H9 (cell line): Measurements from ENCODE around the gene RNF220. TPM values are rescaled to one million over a fixed set of nuclear protein-coding genes. Genes with fewer than 3 reads are reported as not detected.

Experiments
- DNase-seq: peaks from one replicate; pipeline ENCODE4 v3.0.0-alpha.2; 2017
- H2AFZ ChIP-seq: one replicate; pipeline ENCODE4 v1.6.1; 2013; ENCODE audit warnings: mild to moderate bottlenecking, low read length, control low read depth, moderate library complexity
- H2AK5ac ChIP-seq: 2 replicates; pipeline ENCODE4 v1.6.1; 2013; ENCODE audit warnings: low read length, control low read depth, mixed read lengths; ENCODE audit not compliant: insufficient read length
- H2BK120ac ChIP-seq: one replicate; pipeline ENCODE4 v1.6.1; 2013; ENCODE audit warnings: low read depth, mild to moderate bottlenecking, low read length, control low read depth, inconsistent platforms; ENCODE audit not compliant: poor library complexity, severe bottlenecking
- H2BK12ac ChIP-seq: 2 replicates; pipeline ENCODE4 v1.6.1; 2013; ENCODE audit warnings: low read length, control low read depth, mixed read lengths, low read depth; ENCODE audit not compliant: insufficient read length
- H2BK15ac ChIP-seq: 2 replicates; pipeline ENCODE4 v1.6.1; 2013; ENCODE audit warnings: low read depth, low read length, control low read depth
- H2BK20ac ChIP-seq: one replicate; pipeline ENCODE4 v1.6.1; 2013; ENCODE audit warnings: low read depth, mild to moderate bottlenecking, low read length, control low read depth, inconsistent platforms; ENCODE audit not compliant: poor library complexity, severe bottlenecking
- H2BK5ac ChIP-seq: 2 replicates; pipeline ENCODE4 v1.6.1; 2013; ENCODE audit warnings: low read length, control low read depth, mixed read lengths; ENCODE audit not compliant: insufficient read length
- H3K14ac ChIP-seq: 2 replicates; pipeline ENCODE4 v1.6.1; 2013; ENCODE audit warnings: low read length, control low read depth; ENCODE audit not compliant: insufficient read depth
- H3K18ac ChIP-seq: 2 replicates; pipeline ENCODE4 v1.6.1; 2013; ENCODE audit warnings: low read depth, mild to moderate bottlenecking, mixed read lengths, low read length, control low read depth; ENCODE audit not compliant: insufficient read length
- H3K23ac ChIP-seq: 2 replicates; pipeline ENCODE4 v1.6.1; 2013; ENCODE audit warnings: low read length, control low read depth, mixed read lengths, low read depth; ENCODE audit not compliant: insufficient read length
- H3K23me2 ChIP-seq: 2 replicates; pipeline ENCODE4 v1.6.1; 2013; ENCODE audit warnings: low read depth, mild to moderate bottlenecking, mixed read lengths, low read length, control low read depth; ENCODE audit not compliant: insufficient read length, poor library complexity, severe bottlenecking
- H3K27ac ChIP-seq: 2 replicates; pipeline ENCODE4 v1.5.1; 2013; ENCODE audit warnings: low read length, control low read depth, mixed read lengths, low read depth; ENCODE audit not compliant: insufficient read length
- H3K27me3 ChIP-seq: 2 replicates; pipeline ENCODE4 v1.6.1; 2013; ENCODE audit warnings: low read length, control low read depth, inconsistent platforms; ENCODE audit not compliant: insufficient read depth
- H3K4ac ChIP-seq: 2 replicates; pipeline ENCODE4 v1.6.1; 2013; ENCODE audit warnings: low read depth, mild to moderate bottlenecking, control low read depth, inconsistent platforms, low read length, moderate library complexity
- H3K4me1 ChIP-seq: 2 replicates; pipeline ENCODE4 v1.6.1; 2013; ENCODE audit warnings: low read length, control low read depth, inconsistent platforms; ENCODE audit not compliant: insufficient read depth
- H3K4me2 ChIP-seq: 2 replicates; pipeline ENCODE4 v1.6.1; 2013; ENCODE audit warnings: low read length, control low read depth, mixed read lengths; ENCODE audit not compliant: insufficient read length, insufficient read depth
- H3K56ac ChIP-seq: 2 replicates; pipeline ENCODE4 v1.6.1; 2013; ENCODE audit warnings: low read depth, mild to moderate bottlenecking, mixed read lengths, low read length, control low read depth; ENCODE audit not compliant: insufficient read length
- H3K79me1 ChIP-seq: 2 replicates; pipeline ENCODE4 v1.6.1; 2013; ENCODE audit warnings: low read depth, mild to moderate bottlenecking, moderate library complexity, low read length, control low read depth, inconsistent platforms; ENCODE audit not compliant: insufficient read depth, poor library complexity, severe bottlenecking
- H3K79me2 ChIP-seq: 2 replicates; pipeline ENCODE4 v1.6.1; 2013; ENCODE audit warnings: low read length, control low read depth, inconsistent platforms; ENCODE audit not compliant: insufficient read depth
- H3K9ac ChIP-seq: 2 replicates; pipeline ENCODE4 v1.6.1; 2013; ENCODE audit warnings: low read length, control low read depth, mixed read lengths; ENCODE audit not compliant: insufficient read length; ENCODE audit errors: extremely low read depth
- H3K9me3 ChIP-seq: one replicate; pipeline ENCODE4 v1.6.1; 2013; ENCODE audit warnings: low read depth, low read length, inconsistent platforms; ENCODE audit not compliant: control insufficient read depth
- H3T11ph ChIP-seq: one replicate; pipeline ENCODE4 v1.6.1; 2013; ENCODE audit warnings: mild to moderate bottlenecking, low read length, control low read depth, inconsistent platforms
- H4K20me1 ChIP-seq: one replicate; pipeline ENCODE4 v1.6.1; 2013; ENCODE audit not compliant: control insufficient read depth, insufficient read length, insufficient read depth
- H4K5ac ChIP-seq: 2 replicates; pipeline ENCODE4 v1.6.1; 2013; ENCODE audit warnings: low read depth, mild to moderate bottlenecking, mixed read lengths, low read length, control low read depth; ENCODE audit not compliant: insufficient read length
- H4K8ac ChIP-seq: replicated peaks from 2 replicates; pipeline ENCODE4 v1.6.1; 2013; ENCODE audit warnings: low read length, control low read depth, mixed read lengths, low read depth; ENCODE audit not compliant: insufficient read length
- H4K91ac ChIP-seq: 2 replicates; pipeline ENCODE4 v1.6.1; 2013; ENCODE audit warnings: low read depth, mild to moderate bottlenecking, moderate library complexity, mixed read lengths, low read length, control low read depth; ENCODE audit not compliant: insufficient read length
- H3K27ac Mint-ChIP-seq, 3 experiments: 2 replicates in 2 of 3; 3 replicates in 1 of 3; pipeline ENCODE4 v1.8.0; 2020 to 2021; ENCODE audit warnings: mixed read lengths in 3 of 3, mild to moderate bottlenecking in 1 of 3, moderate library complexity in 1 of 3
- H3K27me3 Mint-ChIP-seq: 2 replicates; pipeline ENCODE4 v1.8.0; 2021; ENCODE audit warnings: low read depth, mild to moderate bottlenecking, moderate library complexity, mixed read lengths
- H3K36me3 Mint-ChIP-seq, 3 experiments: 2 replicates in 2 of 3; 3 replicates in 1 of 3; pipeline ENCODE4 v1.8.0; 2020 to 2021; ENCODE audit warnings: low read depth in 3 of 3, mixed read lengths in 3 of 3; ENCODE audit not compliant: insufficient read depth in 1 of 3
- H3K4me1 Mint-ChIP-seq, 2 experiments: 2 replicates each; pipeline ENCODE4 v1.8.0; 2020; ENCODE audit warnings: mixed read lengths in 2 of 2
- H3K4me3 Mint-ChIP-seq, 2 experiments: 2 replicates in 1 of 2; 3 replicates in 1 of 2; pipeline ENCODE4 v1.8.0; 2020 to 2021; ENCODE audit warnings: mild to moderate bottlenecking in 2 of 2, mixed read lengths in 2 of 2, moderate library complexity in 1 of 2
- H3K9me3 Mint-ChIP-seq, 2 experiments: 2 replicates in 1 of 2; 3 replicates in 1 of 2; pipeline ENCODE4 v1.8.0; 2020; ENCODE audit warnings: mild to moderate bottlenecking in 2 of 2, mixed read lengths in 2 of 2, moderate library complexity in 1 of 2
- CTCF ChIP-seq: fragments of 200-600 bp; sonication (generic); conservative IDR thresholded peaks from 3 replicates; pipeline ENCODE4 v1.8.0; 2021; ENCODE audit warnings: antibody characterized with exemption, mild to moderate bottlenecking
- WGBS: extraction: QIAGEN DNeasy Blood & Tissue Kit; methylation state at CpG from one replicate; pipeline ENCODE4 v1.1.7; 2013; ENCODE audit warnings: missing lambda C conversion rate, low lambda C conversion rate, mixed read lengths; ENCODE audit not compliant: insufficient read length; ENCODE audit errors: extremely low coverage; 5-methylcytosine and 5-hydroxymethylcytosine counted together
- total RNA-seq: library from RNA; stranded (reverse); gene quantifications from 2 replicates; pipeline ENCODE4 v1.2.1, GENCODE V29; 2021

RNF220 gene
- total RNA-seq, 1 experiment from 2014 or later, result 109 TPM

- H3K9me3 ChIP-seq, result no peaks in the 10 kb centered on the region
Observed at GRCh38 chr1:44655609-44656008, 250.6 kb downstream of the RNF220 start.

More at GRCh38 chr1:44655609-44656008, 250.6 kb downstream of the RNF220 start:
- Histone ChIP-seq H4K8ac (no peak overlapping the region), H3K4ac (no peak overlapping the region), H2AFZ (no peak overlapping the region), H3K23ac (no peak overlapping the region), H3K4me1 (no peaks in the 10 kb centered on the region), H3K23me2 (no peaks in the 10 kb centered on the region), H3K9ac (no peak overlapping the region), H2BK120ac (no peak overlapping the region), H2BK12ac (no peak overlapping the region), H2BK20ac (no peak overlapping the region), H4K5ac (no peak overlapping the region), H3T11ph (no peak overlapping the region), H4K20me1 (no peaks in the 10 kb centered on the region), H4K91ac (no peak overlapping the region), H3K27me3 (no peaks in the 10 kb centered on the region), H3K4me2 (no peak overlapping the region), H3K56ac (no peak overlapping the region), H2BK15ac (no peak overlapping the region), H2AK5ac (no peak overlapping the region), H2BK5ac (no peak overlapping the region), H3K18ac (no peak overlapping the region), H3K14ac (no peak overlapping the region), H3K79me2 (no peaks in the 10 kb centered on the region), H3K79me1 (no peaks in the 10 kb centered on the region), H3K27ac (no peak overlapping the region)
- peak; percentile 80 for TF ChIP-seq CTCF
- WGBS, result no CpG with 5 or more reads among the region's 5 CpGs
- Mint-ChIP-seq H3K27ac (peak overlapping the region in 1 of 3 experiments; percentile 29; a peak in 1 of 7 replicates), H3K4me3 (no peak overlapping the region), H3K4me1 (peaks cover 15 to 27% of the 10 kb centered on the region in 2 experiments), H3K36me3 (peaks cover 6 to 17% (median 9%) of the 10 kb centered on the region in 3 experiments; a peak in 6 of 7 replicates), H3K27me3 (no peaks in the 10 kb centered on the region), H3K9me3 (no peaks in the 10 kb centered on the region)
- peak; percentile 69 for DNase-seq
